ENCODE results near the gene TRIO.
A peak's percentile ranks its signal among the peaks of the same experiment; 100 is the strongest.

The TRIO gene

GRCh38 chr5:14325369-14325768 lies 182.2 kb downstream of the TRIO start:
- no peaks in the 10 kb centered on the region for H3K79me2 ChIP-seq (ENCODE audit: low read length)
- H3K27me3 ChIP-seq (replicated peaks; ENCODE audit: insufficient read depth, low read length) = no peaks in the 10 kb centered on the region
- no peak overlapping the region for H2AFZ ChIP-seq (ENCODE audit: low read length)
- H4K20me1 ChIP-seq (ENCODE audit: insufficient read depth, low read length) = no peaks in the 10 kb centered on the region
- H3K9ac ChIP-seq (ENCODE audit: low read length) = no peak overlapping the region
- H3K4me1 ChIP-seq (ENCODE audit: low read length) = no peaks in the 10 kb centered on the region
- H3K4me3 ChIP-seq (ENCODE audit: low read length) = no peak overlapping the region
- no peaks in the 10 kb centered on the region for H3K9me2 ChIP-seq (replicated peaks; ENCODE audit: insufficient read depth, low read length)
- H3K27ac ChIP-seq (ENCODE audit: low read length) = no peak overlapping the region
- TF ChIP-seq CTCF (IDR thresholded peaks at IDR 0.05; ENCODE audit: low read length) = no peak
- no peak for TF ChIP-seq EZH2phosphoT487 (IDR thresholded peaks at IDR 0.05; ENCODE audit: low read length)
- no peak for TF ChIP-seq EZH2 (optimal IDR thresholded peaks at IDR 0.05; ENCODE audit: low read depth, low read length)
- no peaks in the 10 kb centered on the region; the same call in 1 of the 2 replicates for H3K36me3 ChIP-seq (replicated peaks; ENCODE audit: insufficient read depth, low read length)
- no peak for DNase-seq
- no peaks in the 10 kb centered on the region for H3K9me3 ChIP-seq (replicated peaks; ENCODE audit: insufficient read depth, low read length)
- no peaks in the 10 kb centered on the region for H3F3A ChIP-seq (ENCODE audit: insufficient read depth, low read length)
- H3K4me2 ChIP-seq (ENCODE audit: low read depth, low read length) = no peak overlapping the region

GRCh38 chr5:14326035-14326903 lies 183.1 kb downstream of the TRIO start:
- TF ChIP-seq EZH2 (optimal IDR thresholded peaks at IDR 0.05; ENCODE audit: low read depth, low read length) (no peak), CTCF (IDR thresholded peaks at IDR 0.05; ENCODE audit: low read length) (peak; percentile 30), EZH2phosphoT487 (IDR thresholded peaks at IDR 0.05; ENCODE audit: low read length) (no peak)
- H3K9me2 ChIP-seq (replicated peaks; ENCODE audit: insufficient read depth, low read length) = no peaks in the 10 kb centered on the region
- H3K9ac ChIP-seq (ENCODE audit: low read length) = no peak overlapping the region
- no peak overlapping the region for H2AFZ ChIP-seq (ENCODE audit: low read length)
- H3K36me3 ChIP-seq (replicated peaks; ENCODE audit: insufficient read depth, low read length) = no peaks in the 10 kb centered on the region; the same call in 1 of the 2 replicates
- H3K27ac ChIP-seq (ENCODE audit: low read length) = no peak overlapping the region
- H3F3A ChIP-seq (ENCODE audit: insufficient read depth, low read length) = no peaks in the 10 kb centered on the region
- H3K27me3 ChIP-seq (replicated peaks; ENCODE audit: insufficient read depth, low read length) = no peaks in the 10 kb centered on the region
- no peaks in the 10 kb centered on the region for H3K79me2 ChIP-seq (ENCODE audit: low read length)
- no peaks in the 10 kb centered on the region for H3K9me3 ChIP-seq (replicated peaks; ENCODE audit: insufficient read depth, low read length)
- no peaks in the 10 kb centered on the region for H3K4me1 ChIP-seq (ENCODE audit: low read length)
- H3K4me2 ChIP-seq (ENCODE audit: low read depth, low read length) = no peak overlapping the region
- no peaks in the 10 kb centered on the region for H4K20me1 ChIP-seq (ENCODE audit: insufficient read depth, low read length)
- H3K4me3 ChIP-seq (ENCODE audit: low read length) = no peak overlapping the region
- DNase-seq = no peak

- Histone ChIP-seq H3K9me3 (replicated peaks; ENCODE audit: insufficient read depth, low read length) (no peaks in the 10 kb centered on the region), H3K36me3 (replicated peaks; ENCODE audit: insufficient read depth, low read length) (no peaks in the 10 kb centered on the region; the same call in 1 of the 2 replicates), H3K27ac (ENCODE audit: low read length) (no peak overlapping the region), H2AFZ (ENCODE audit: low read length) (no peak overlapping the region), H3F3A (ENCODE audit: insufficient read depth, low read length) (no peaks in the 10 kb centered on the region), H3K4me3 (ENCODE audit: low read length) (no peak overlapping the region), H3K4me1 (ENCODE audit: low read length) (no peaks in the 10 kb centered on the region), H3K9ac (ENCODE audit: low read length) (no peak overlapping the region), H3K79me2 (ENCODE audit: low read length) (no peaks in the 10 kb centered on the region), H4K20me1 (ENCODE audit: insufficient read depth, low read length) (no peaks in the 10 kb centered on the region), H3K9me2 (replicated peaks; ENCODE audit: insufficient read depth, low read length) (no peaks in the 10 kb centered on the region), H3K27me3 (replicated peaks; ENCODE audit: insufficient read depth, low read length) (no peaks in the 10 kb centered on the region), H3K4me2 (ENCODE audit: low read depth, low read length) (no peak overlapping the region)
- DNase-seq = no peak
- TF ChIP-seq EZH2 (optimal IDR thresholded peaks at IDR 0.05; ENCODE audit: low read depth, low read length) (no peak), EZH2phosphoT487 (IDR thresholded peaks at IDR 0.05; ENCODE audit: low read length) (no peak), CTCF (IDR thresholded peaks at IDR 0.05; ENCODE audit: low read length) (no peak)
These were observed 184.5 kb downstream of the TRIO start for GRCh38 chr5:14327624-14328023.
